Sigmoid colon (tissue), 7 donors: ENCODE measurements around the gene RGS8. TPM values are rescaled to one million over a fixed set of nuclear protein-coding genes. Genes with fewer than 3 reads are reported as not detected.

ENCODE experiments used
- DNase-seq: peaks from one replicate; pipeline ENCODE4 v3.0.0-alpha.2; 2019
- H3K27ac ChIP-seq, 4 donors: fragments of 200-600 bp; sonication (generic); one replicate each; pipeline ENCODE4 v1.5.1; 2016 to 2019; ENCODE audit warnings: mild to moderate bottlenecking in 1 of 4
- H3K27me3 ChIP-seq, 3 donors: fragments of 200-600 bp; sonication (generic); one replicate each; pipeline ENCODE4 v1.5.1; 2019; ENCODE audit warnings: mild to moderate bottlenecking in 1 of 3
- H3K36me3 ChIP-seq, 4 donors: fragments of 200-600 bp; sonication (generic); one replicate each; pipeline ENCODE4 v1.5.1; 2016 to 2019
- H3K4me1 ChIP-seq, 4 donors: fragments of 200-600 bp; sonication (generic); one replicate each; pipeline ENCODE4 v1.5.1; 2017 to 2019
- H3K4me3 ChIP-seq, 4 donors: fragments of 200-600 bp; sonication (generic); one replicate each; pipeline ENCODE4 v1.5.1; 2017 to 2019; ENCODE audit warnings: mild to moderate bottlenecking in 2 of 4, moderate library complexity in 1 of 4
- H3K9me3 ChIP-seq, 4 donors: fragments of 200-600 bp in 3 of 4; sonication (generic) in 3 of 4; one replicate each; pipeline versions ENCODE4 v1.5.1 to v1.6.1; 2013 to 2019
- CTCF ChIP-seq, 4 experiments: fragments of 450-650 bp in 3 of 4; fragments of 200-600 bp in 1 of 4; IDR thresholded peaks; one replicate each; pipeline ENCODE4 v1.5.1; 2016 to 2019; ENCODE audit warnings: antibody characterized with exemption in 4 of 4, mild to moderate bottlenecking in 3 of 4, moderate library complexity in 2 of 4
- EP300 ChIP-seq, 4 donors: sonication (generic); formaldehyde crosslinking; IDR thresholded peaks; one replicate each; pipeline ENCODE4 v1.6.1; 2017; ENCODE audit warnings: antibody characterized with exemption in 4 of 4
- POLR2A ChIP-seq, 2 donors: fragments of 450-650 bp; IDR thresholded peaks; one replicate each; pipeline ENCODE4 v1.6.1; 2016; ENCODE audit warnings: antibody characterized with exemption in 2 of 2, mild to moderate bottlenecking in 2 of 2, moderate library complexity in 2 of 2
- POLR2AphosphoS5 ChIP-seq, 4 donors: sonication (generic); formaldehyde crosslinking; IDR thresholded peaks; one replicate each; pipeline ENCODE4 v1.6.1; 2017; ENCODE audit warnings: antibody characterized with exemption in 4 of 4
- WGBS, 2 donors: extraction: QIAGEN DNeasy Blood & Tissue Kit; methylation state at CpG; one replicate each; pipeline ENCODE4 v1.1.7; 2013; 5-methylcytosine and 5-hydroxymethylcytosine counted together
- intact Hi-C: fragments of 100-400 bp; cut with DNase I; formaldehyde crosslinking; loops from one replicate; pipeline ENCODE4 v1.15.1; 2023
- polyA plus RNA-seq, 3 donors: library from polyadenylated mRNA; stranded (reverse); fragments of 200-250 nt; gene quantifications; one replicate each; pipeline ENCODE4 v1.2.3, GENCODE V29; 2013
- total RNA-seq, 4 donors: library from RNA; depleted of rRNA; stranded (reverse); fragments of >200 nt; gene quantifications; one replicate each; pipeline ENCODE4 v1.1.0, GENCODE V29; 2016
- donor health status: healthy with polysubstance abuse.
- donor health status: Bipolar disorder and iron deficiency.
- donor health status: healthy.

RGS8 gene
- total and polyA plus RNA-seq, 7 donors: under 0.01 to 0.54 (median 0.04) TPM; not detected in 4

DNA sequence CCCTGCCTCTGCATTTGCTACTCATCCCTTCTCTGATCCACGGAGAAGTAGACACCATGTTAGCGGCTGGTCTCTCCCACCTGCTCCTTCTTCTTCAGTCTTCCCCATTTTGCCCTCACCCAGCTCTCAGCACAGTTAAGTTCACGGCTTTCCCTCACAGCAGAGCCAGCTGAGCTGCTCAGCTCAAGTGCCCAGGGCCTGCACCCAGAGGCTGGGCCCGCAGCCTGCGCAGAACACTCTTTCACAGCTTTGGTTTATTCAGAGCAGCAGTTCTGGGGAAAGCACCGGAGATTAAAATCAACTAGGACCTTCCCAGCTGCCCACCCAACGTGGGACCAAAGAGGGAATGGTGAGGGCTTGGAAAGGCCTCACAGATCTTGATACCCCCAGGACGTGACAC lies 41.9 kb downstream of the RGS8 start:
- no peaks in the 10 kb centered on the region for H3K27me3 ChIP-seq
- no peak overlapping the region for H3K27ac ChIP-seq
- no peak overlapping the region for H3K4me3 ChIP-seq
- 94% methylated on average over 8 of the region's 8 CpGs for WGBS, 2 donors
- no peak for DNase-seq
- H3K4me1 ChIP-seq: no peaks in the 10 kb centered on the region
- TF ChIP-seq CTCF (IDR thresholded peaks at IDR 0.05) (no peak), EP300 (IDR thresholded peaks at IDR 0.05) (no peak), POLR2A (IDR thresholded peaks at IDR 0.05) (no peak), POLR2AphosphoS5 (IDR thresholded peaks at IDR 0.05) (no peak)
- H3K9me3 ChIP-seq: no peaks in the 10 kb centered on the region
- H3K36me3 ChIP-seq: no peaks in the 10 kb centered on the region
- intact Hi-C loops: no loop called here

DNA sequence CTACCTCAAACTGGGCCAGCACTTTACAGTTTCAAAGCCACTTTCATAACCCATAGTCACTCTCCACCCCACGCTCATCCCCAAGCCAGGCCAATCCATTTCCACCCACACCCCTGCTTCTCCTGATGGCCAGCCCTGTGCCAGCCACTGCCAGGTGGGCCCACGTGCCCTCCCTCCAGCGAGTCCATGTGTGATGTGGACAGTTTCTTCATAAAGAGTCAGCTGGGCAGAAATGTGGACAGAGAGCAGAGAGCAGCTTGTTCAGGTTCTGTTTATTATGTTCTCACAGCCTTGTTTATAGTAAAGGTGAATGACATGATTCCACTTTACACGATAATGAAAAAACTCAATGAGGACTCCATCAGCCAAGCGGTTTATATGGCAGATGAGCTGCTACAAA lies 42.8 kb downstream of the RGS8 start:
- Histone ChIP-seq H3K27ac (no peak overlapping the region), H3K27me3 (no peaks in the 10 kb centered on the region), H3K9me3 (no peaks in the 10 kb centered on the region), H3K4me1 (no peaks in the 10 kb centered on the region), H3K36me3 (no peaks in the 10 kb centered on the region), H3K4me3 (no peak overlapping the region)
- TF ChIP-seq POLR2A (IDR thresholded peaks at IDR 0.05) (no peak), CTCF (IDR thresholded peaks at IDR 0.05) (no peak), POLR2AphosphoS5 (IDR thresholded peaks at IDR 0.05) (no peak), EP300 (IDR thresholded peaks at IDR 0.05) (no peak)
- DNase-seq: no peak
- intact Hi-C loops: no loop called here
- 88 to 89% methylated on average over 5 of the region's 5 CpGs for WGBS, 2 donors

GRCh38 chr1:182639330-182639729 lies 45.1 kb downstream of the RGS8 start:
- TF ChIP-seq CTCF (IDR thresholded peaks at IDR 0.05) (no peak), POLR2AphosphoS5 (IDR thresholded peaks at IDR 0.05) (no peak), EP300 (IDR thresholded peaks at IDR 0.05) (no peak), POLR2A (IDR thresholded peaks at IDR 0.05) (no peak)
- intact Hi-C loops: no loop called here
- WGBS, 2 donors: 94 to 98% methylated on average over 1 of the region's 1 CpG

DNA sequence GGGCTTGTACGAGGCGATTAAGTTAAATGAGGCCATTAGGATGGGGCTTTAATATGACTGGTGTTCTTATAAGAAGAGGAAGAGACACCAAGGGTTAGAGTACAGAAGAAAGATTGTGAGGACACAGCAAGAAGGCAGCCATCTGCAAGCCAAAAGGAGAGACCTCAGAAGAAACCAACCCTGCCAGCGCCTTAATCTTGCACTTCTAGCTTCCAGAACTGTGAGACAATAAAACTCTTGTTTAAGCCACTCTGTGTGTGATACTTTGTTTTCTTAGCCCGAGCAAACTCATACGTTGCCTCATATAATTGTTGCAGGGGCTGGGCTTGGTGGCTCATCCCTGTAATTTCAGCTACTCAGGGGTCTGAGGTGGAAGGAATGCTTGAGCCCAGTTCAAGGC lies 46.6 kb downstream of the RGS8 start:
- no peak for DNase-seq
- H3K36me3 ChIP-seq: no peaks in the 10 kb centered on the region
- no peak for TF ChIP-seq POLR2A (IDR thresholded peaks at IDR 0.05)
- no peak for TF ChIP-seq POLR2AphosphoS5 (IDR thresholded peaks at IDR 0.05)
- no peak for TF ChIP-seq CTCF (IDR thresholded peaks at IDR 0.05)
- no peak for TF ChIP-seq EP300 (IDR thresholded peaks at IDR 0.05)
- intact Hi-C loops: no loop called here
- no peak overlapping the region for H3K4me3 ChIP-seq
- no peaks in the 10 kb centered on the region for H3K9me3 ChIP-seq
- H3K27me3 ChIP-seq: no peaks in the 10 kb centered on the region
- no peak overlapping the region for H3K27ac ChIP-seq
- 57 to 86% methylated on average over 5 of the region's 5 CpGs for WGBS, 2 donors
- H3K4me1 ChIP-seq: no peaks in the 10 kb centered on the region

More at GRCh38 chr1:182639330-182639729, 45.1 kb downstream of the RGS8 start:
- Histone ChIP-seq H3K36me3 (no peaks in the 10 kb centered on the region), H3K27ac (no peak overlapping the region), H3K9me3 (no peaks in the 10 kb centered on the region), H3K4me3 (no peak overlapping the region), H3K27me3 (no peaks in the 10 kb centered on the region), H3K4me1 (no peaks in the 10 kb centered on the region)
- DNase-seq: no peak

DNA sequence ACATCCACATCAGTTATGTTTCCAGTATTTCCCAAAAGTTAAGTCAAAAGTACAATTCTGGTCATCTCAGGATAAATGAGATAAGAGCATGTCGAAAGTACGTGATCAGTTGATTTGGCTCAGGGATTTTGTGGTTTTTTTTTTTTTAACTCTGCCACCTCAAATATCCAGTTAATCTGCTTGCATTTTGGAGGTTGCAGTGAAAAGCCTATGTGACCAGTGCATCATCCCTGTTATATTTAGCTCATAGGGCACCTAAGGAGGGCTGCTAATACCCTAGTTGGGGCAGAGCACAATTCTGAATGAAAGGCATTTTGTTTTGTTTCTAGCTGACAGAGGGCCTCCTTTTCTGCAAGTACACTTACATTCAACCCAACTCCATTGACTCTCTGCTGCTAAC lies 48.5 kb downstream of the RGS8 start:
- Histone ChIP-seq H3K4me1 (peaks cover 0 to 3% (median 0%) of the 10 kb centered on the region in 4 donors), H3K27me3 (no peaks in the 10 kb centered on the region), H3K4me3 (no peak overlapping the region), H3K9me3 (no peaks in the 10 kb centered on the region), H3K36me3 (no peaks in the 10 kb centered on the region), H3K27ac (no peak overlapping the region)
- DNase-seq: no peak
- intact Hi-C loops: no loop called here
- WGBS, 2 donors: 86 to 92% methylated on average over 2 of the region's 2 CpGs
- TF ChIP-seq POLR2A (IDR thresholded peaks at IDR 0.05) (no peak), EP300 (IDR thresholded peaks at IDR 0.05) (no peak), CTCF (IDR thresholded peaks at IDR 0.05) (no peak), POLR2AphosphoS5 (IDR thresholded peaks at IDR 0.05) (no peak)
